CD4-positive, alpha-beta T cell treated with Interferon gamma for 1 hour (primary cell): ENCODE measurements around the gene MTMR12.
"Not testable (repeated sequence)": the region's sequence is repeated elsewhere in the genome, so short reads cannot be mapped to it uniquely, and the experiment has no call there.

Source experiments
- DNase-seq: peaks from one replicate; pipeline ENCODE4 v3.0.0-alpha.2; 2020

Gene MTMR12

DNA sequence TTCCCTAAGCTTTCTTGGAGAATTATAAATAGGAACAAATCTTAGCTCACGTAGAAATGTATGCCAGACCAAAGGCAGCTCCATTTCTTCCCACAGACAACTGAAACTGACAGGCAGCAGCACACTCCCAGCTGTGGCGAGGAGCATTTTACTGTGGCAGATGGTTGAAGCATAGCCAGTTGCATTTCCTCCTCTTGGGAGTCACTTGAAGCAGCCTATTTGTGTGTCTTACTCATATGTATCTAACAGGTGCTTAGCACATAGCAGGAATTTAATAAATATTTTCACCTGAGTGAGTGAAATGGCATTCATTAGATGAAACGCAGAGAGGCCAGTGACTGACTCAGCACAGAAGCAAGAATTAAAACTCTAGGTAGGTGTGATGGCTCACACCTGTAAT lies 12.3 kb upstream of the MTMR12 start:
- DNase-seq: no peak

- DNase-seq: no peak
Observed at GRCh38 chr5:32323741-32324140, 11.0 kb upstream of the MTMR12 start.

DNA sequence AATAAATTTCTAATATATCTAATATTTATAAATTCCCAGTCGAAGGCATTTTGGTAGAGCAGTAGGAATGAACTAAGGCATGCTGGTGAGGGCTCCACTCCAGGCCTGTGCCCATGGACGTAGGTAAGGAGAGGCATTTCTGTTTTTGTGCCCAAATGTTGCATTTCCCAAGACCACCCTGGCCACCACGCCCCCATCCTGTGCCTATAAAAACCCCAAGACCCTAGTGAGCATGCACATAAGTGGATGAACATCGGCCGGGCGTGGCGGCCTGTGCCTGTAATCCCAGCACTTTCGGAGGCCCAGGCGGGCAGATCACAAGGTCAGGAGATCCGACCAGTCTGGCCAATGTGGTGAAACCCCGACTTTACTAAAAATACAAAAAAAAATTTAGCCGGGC lies 10.1 kb upstream of the MTMR12 start:
- no peak for DNase-seq

GRCh38 chr5:32321787-32322186 lies 9.0 kb upstream of the MTMR12 start:
- DNase-seq: not testable (repeated sequence)

DNA sequence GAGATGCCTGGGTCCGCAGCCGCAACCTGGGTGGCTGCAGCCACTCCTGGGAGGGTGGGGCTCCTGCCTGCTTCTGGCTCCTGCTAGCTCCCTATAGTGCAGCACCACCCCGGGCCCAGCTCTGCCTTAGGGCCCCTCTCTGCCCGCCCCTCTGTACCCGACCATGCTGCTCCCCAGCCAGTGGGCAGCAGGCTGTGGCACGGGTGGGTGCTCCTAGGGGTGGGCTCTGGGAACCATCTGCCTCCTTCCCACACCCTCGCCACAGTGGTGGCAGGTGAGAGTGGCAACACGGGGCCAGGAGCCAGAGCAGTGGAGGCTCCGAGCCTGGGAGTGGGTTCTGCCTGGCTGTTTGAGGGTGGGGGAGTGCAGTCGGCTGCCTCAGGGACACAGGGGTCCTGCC lies 7.8 kb upstream of the MTMR12 start:
- DNase-seq: no peak

GRCh38 chr5:32319926-32320543 lies 7.3 kb upstream of the MTMR12 start:
- DNase-seq: no peak

DNA sequence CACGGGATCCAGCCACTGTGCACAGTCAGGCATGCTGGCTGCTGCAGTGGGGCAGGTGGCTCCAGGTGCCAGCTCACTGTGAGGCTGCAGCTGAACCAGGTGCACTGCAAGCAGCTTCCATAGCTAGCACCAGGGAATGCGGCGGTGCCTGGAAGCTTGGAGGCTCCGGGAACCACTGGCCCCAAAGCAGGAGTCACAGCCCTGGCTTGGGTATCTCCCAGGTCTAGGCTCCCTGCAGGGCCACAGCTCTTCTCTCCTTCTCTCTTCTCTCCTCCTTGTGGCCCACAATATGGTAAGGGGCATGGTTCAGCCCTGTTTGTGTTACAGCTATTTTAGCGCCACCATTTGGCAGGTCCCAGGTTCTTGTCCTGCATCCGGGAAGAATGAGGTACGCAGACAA lies 6.7 kb upstream of the MTMR12 start:
- DNase-seq: no peak

GRCh38 chr5:32317041-32317440 lies 4.3 kb upstream of the MTMR12 start:
- no peak for DNase-seq

DNA sequence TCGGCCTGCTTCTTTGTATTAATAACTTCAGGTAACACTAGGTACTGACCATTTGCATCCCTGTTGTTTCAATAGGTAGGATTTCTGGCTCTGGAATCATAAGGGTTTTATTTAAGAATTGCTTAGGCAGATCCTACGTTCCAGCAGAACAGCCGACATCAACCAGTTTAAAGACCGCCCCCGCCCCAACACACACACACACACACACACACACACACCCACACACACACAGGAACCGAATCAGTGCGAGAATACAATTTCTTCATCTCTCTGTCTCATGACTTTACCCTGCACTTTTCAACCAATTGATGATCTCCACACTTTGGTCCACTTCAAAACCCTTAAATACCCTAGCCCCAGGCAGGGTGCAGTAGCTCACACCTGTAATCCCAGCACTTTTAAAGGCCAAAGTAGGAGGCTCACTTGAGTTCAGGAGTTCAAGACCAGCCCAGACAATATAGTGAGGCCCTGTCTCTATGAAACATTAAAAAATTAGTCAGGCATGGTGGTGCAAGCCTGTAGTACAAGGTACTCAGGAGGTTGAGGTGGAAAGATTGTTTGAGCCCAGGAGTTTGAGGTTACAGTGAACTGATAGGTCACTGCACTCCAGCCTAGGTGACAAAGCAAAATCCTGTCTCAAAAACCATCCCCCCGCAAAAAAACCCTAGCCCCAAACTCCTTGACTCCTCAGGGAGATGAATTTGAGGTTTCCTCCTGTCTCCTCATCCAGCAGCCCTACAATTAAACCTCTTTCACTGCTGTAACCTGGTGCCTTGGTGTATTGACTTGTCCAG lies 2.7 kb upstream of the MTMR12 start:
- no peak for DNase-seq

GRCh38 chr5:32314658-32315057 lies 1.9 kb upstream of the MTMR12 start:
- no peak for DNase-seq

DNA sequence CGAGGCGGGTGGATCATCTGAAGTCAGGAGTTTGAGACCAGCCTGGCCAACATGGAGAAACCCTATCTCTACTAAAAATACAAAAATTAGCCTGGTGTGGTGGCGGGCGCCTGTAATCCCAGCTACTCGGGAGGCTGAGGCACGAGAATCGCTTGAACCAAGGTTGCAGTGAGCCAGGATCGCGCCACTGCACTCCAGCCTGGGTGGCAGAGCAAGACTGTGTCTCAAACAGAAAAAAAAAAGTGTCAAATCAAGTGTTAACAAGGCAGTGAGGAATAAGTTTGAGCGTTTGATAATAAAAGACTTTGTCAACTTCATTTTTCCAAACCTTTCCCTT lies 1.4 kb upstream of the MTMR12 start:
- not testable (repeated sequence) for DNase-seq

GRCh38 chr5:32312197-32312594 lies 543 bp downstream of the MTMR12 start:
- DNase-seq: peak; percentile 43

- peak; percentile 10 for DNase-seq
Observed at GRCh38 chr5:32311404-32312196, 1.1 kb downstream of the MTMR12 start.

GRCh38 chr5:32309761-32310160 lies 3.0 kb downstream of the MTMR12 start:
- no peak for DNase-seq

GRCh38 chr5:32308946-32309345 lies 3.8 kb downstream of the MTMR12 start:
- no peak for DNase-seq

DNA sequence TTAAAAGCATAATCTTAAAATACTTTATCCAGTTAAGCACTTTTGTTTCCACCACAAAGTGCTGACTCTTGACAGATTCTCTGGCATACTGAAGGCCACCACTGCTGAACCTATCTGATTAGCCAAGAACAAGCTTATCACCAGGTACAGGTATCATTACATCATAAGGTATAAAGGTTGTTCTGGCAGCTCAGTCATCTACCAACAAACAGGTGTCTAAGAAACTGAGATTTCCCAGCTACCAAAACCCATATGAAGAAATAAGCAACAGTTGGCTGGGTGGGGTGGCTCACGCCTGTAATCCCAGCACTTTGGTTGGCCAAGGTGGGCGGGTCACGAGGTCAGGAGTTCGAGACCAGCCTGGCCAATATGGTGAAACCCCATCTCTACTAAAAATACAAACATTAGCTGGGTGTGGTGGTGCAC lies 5.0 kb downstream of the MTMR12 start:
- DNase-seq: no peak

DNA sequence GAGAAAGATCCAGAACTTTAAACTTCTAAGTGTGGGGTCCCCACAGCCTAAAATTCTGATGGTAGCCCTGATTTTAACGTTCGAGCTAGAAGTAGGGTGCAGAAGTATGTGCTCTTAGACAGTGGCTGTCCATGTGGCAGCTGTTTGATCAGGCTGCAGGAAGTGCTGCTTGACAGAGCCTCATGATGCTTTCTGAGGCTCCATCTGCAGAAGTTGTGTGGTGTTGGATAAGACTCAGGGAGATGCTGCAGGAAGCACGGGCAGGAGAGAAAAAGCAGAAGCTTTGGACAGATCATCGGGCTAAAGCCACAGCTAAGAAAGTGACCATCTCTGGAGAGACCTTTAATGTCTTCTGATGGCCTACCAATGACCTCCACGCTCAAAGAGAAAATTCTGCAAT lies 8.1 kb downstream of the MTMR12 start:
- no peak for DNase-seq

- DNase-seq: no peak
Observed at GRCh38 chr5:32303755-32304120, 9.0 kb downstream of the MTMR12 start.

GRCh38 chr5:32302835-32303754 lies 9.6 kb downstream of the MTMR12 start:
- no peak for DNase-seq

- no peak for DNase-seq
Observed at GRCh38 chr5:32301891-32302290, 10.8 kb downstream of the MTMR12 start.

DNA sequence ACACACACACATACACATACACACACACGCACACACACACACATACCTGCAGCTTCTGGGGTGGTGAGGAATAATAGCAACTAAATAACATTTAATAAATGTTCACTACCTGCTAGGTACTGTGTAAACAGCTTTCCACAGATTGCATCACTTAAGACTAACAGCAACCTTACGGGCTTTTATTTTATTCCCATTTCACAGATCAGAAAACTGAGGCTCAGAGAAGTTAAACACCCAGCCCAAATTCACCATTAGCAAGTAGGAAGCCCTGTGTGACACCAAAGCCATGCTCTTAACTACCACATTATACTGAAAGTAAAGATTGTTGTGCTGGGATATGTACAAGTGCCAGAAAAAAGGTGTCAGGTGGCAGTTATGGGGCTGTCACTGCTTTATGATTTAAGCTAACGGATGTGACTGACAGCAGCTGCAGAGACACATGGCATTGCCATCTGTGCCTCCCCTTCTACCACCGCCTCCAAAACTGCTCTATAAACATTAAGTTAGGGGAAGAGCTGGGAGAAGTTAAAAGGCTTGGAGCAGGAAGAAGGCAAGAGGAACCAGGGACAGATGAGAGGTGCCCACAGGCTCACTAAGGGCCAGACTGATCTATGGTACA lies 13.6 kb downstream of the MTMR12 start:
- DNase-seq: no peak

DNA sequence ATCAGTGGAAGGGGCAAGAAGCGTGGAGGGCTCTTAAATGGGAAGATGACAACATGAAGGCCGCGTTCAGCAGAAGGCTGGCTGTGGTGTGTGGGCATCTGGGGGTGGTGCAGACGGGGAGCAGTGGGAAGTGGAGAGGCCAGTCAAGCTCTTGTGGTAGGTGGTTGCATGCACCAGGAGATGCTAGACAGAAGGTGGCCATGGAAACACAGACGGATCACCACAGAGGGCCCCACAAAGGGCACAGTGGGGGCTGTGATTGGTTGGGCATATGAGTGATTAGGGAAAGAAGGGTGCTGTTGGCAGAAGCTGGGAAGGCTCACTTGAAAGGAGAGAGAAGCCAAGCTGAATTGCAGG lies 14.7 kb downstream of the MTMR12 start:
- no peak for DNase-seq
